Spleen (tissue), 13 donors: Measurements from ENCODE around the gene URB1. TPM values are rescaled to one million over a fixed set of nuclear protein-coding genes. Genes with fewer than 3 reads are reported as not detected.
"Not testable (repeated sequence)": the region's sequence is repeated elsewhere in the genome, so short reads cannot be mapped to it uniquely, and the experiment has no call there.

Source experiments
- DNase-seq: peaks from one replicate; pipeline ENCODE4 v3.0.0-alpha.2; 2020
- H3K27ac ChIP-seq, 8 donors: fragments of 200-600 bp; sonication (generic) in 7 of 8; 1 replicate in 4 of 8; 2 replicates in 4 of 8; pipeline versions ENCODE4 v1.5.0 to v1.8.0; 2016 to 2021; ENCODE audit warnings: inconsistent platforms in 4 of 8, mild to moderate bottlenecking in 4 of 8, moderate library complexity in 1 of 8
- H3K27me3 ChIP-seq, 7 donors: fragments of 200-600 bp; sonication (generic) in 6 of 7; replicated peaks in 1 of 7; 1 replicate in 4 of 7; 2 replicates in 3 of 7; pipeline versions ENCODE4 v1.5.0 to v1.8.0; 2016 to 2021; ENCODE audit warnings: inconsistent platforms in 3 of 7, mild to moderate bottlenecking in 1 of 7
- H3K36me3 ChIP-seq, 6 donors: fragments of 200-600 bp; sonication (generic) in 5 of 6; 1 replicate in 4 of 6; 2 replicates in 2 of 6; pipeline versions ENCODE4 v1.5.0 to v1.8.0; 2016 to 2021; ENCODE audit warnings: inconsistent platforms in 2 of 6
- H3K4me1 ChIP-seq, 6 donors: fragments of 200-600 bp; sonication (generic) in 5 of 6; 1 replicate in 3 of 6; 2 replicates in 3 of 6; pipeline versions ENCODE4 v1.5.0 to v1.8.0; 2016 to 2021; ENCODE audit warnings: inconsistent platforms in 3 of 6
- H3K4me3 ChIP-seq, 8 donors: fragments of 200-600 bp; sonication (generic) in 7 of 8; 1 replicate in 4 of 8; 2 replicates in 4 of 8; pipeline versions ENCODE4 v1.5.0 to v1.8.0; 2016 to 2021; ENCODE audit warnings: inconsistent platforms in 4 of 8, mild to moderate bottlenecking in 4 of 8, moderate library complexity in 2 of 8
- H3K9me3 ChIP-seq, 8 donors: fragments of 200-600 bp; sonication (generic) in 7 of 8; 1 replicate in 4 of 8; 2 replicates in 4 of 8; pipeline versions ENCODE4 v1.5.0 to v1.8.0; 2016 to 2021; ENCODE audit warnings: inconsistent platforms in 4 of 8
- CTCF ChIP-seq, 11 experiments: fragments of 200-600 bp in 7 of 11; fragments of 450-650 bp in 4 of 11; sonication (generic) in 4 of 11; IDR thresholded peaks in 8 of 11; conservative IDR thresholded peaks in 3 of 11; 1 replicate in 7 of 11; 2 replicates in 4 of 11; pipeline versions ENCODE4 v1.4.0 to v1.8.0; 2016 to 2021; ENCODE audit warnings: antibody characterized with exemption in 11 of 11, inconsistent platforms in 4 of 11, mild to moderate bottlenecking in 1 of 11
- POLR2A ChIP-seq, 3 donors: fragments of 450-650 bp; IDR thresholded peaks; one replicate each; pipeline ENCODE4 v1.5.1; 2017; ENCODE audit warnings: antibody characterized with exemption in 3 of 3, mild to moderate bottlenecking in 1 of 3
- POLR2AphosphoS5 ChIP-seq, 3 donors: sonication (generic); formaldehyde crosslinking; IDR thresholded peaks; one replicate each; pipeline ENCODE4 v1.5.1; 2017; ENCODE audit warnings: antibody characterized with exemption in 3 of 3
- WGBS, 5 donors: extraction: QIAGEN DNeasy Blood & Tissue Kit in 3 of 5; methylation state at CpG; one replicate each; pipeline versions ENCODE4 v1.1.5 to v1.1.7; 2013 to 2018; 5-methylcytosine and 5-hydroxymethylcytosine counted together
- intact Hi-C: fragments of 100-400 bp; cut with DNase I; formaldehyde crosslinking; loops from one replicate; pipeline ENCODE4 v1.15.0; 2023; ENCODE audit warnings: low total_unique reads
- long read RNA-seq, 2 donors: transcript quantifications; one replicate each; lab custom pipeline, GENCODE V29; 2026
- polyA plus RNA-seq, 3 donors: library from polyadenylated mRNA; stranded (reverse); fragments of 200-250 nt; gene quantifications; one replicate each; pipeline ENCODE4 v1.2.1, GENCODE V29; 2013
- total RNA-seq, 7 donors: library from RNA; depleted of rRNA in 3 of 7; stranded (reverse); fragments of >200 nt in 3 of 7; fragmentation: NEBNext Ultra II Directional in 4 of 7; extraction: Animal tissue kit (Norgen Biotek cat#: 25700) in 4 of 7; gene quantifications; one replicate each; pipeline versions ENCODE4 v1.1.0 to v1.2.1, GENCODE V29; 2016 to 2021
- donor health status: healthy with polysubstance abuse.
- donor health status: DM: no; HTN: no; CAD: no; lungs with moderate emphysema.
- donor health status: DM: no; HTN: no; CAD: no.
- donor health status: Bipolar disorder and iron deficiency.
- donor health status: healthy.
- donor health status: DM: no; HTN: no; CAD: no.
- donor health status: DM: yes; HTN: yes; CAD: no.

URB1 gene
- total RNA-seq, result 10 to 100 TPM; 11.6 to 20.8 (median 12.4) TPM
- 1 to 10 TPM; 2.0 to 3.6 (median 2.5) TPM for polyA plus RNA-seq
- long read RNA-seq, donor 1, result 0 reads
- long read RNA-seq, donor 2, result 0 reads

- intact Hi-C loops, result no loop called here
- peaks cover 0 to 9% (median 0%) of the 10 kb centered on the region in 6 donors for H3K36me3 ChIP-seq
- no peak for TF ChIP-seq CTCF (IDR thresholded peaks at IDR 0.05 in 8 of 11, conservative IDR thresholded peaks at IDR 0.05 in 3 of 11)
- TF ChIP-seq POLR2A (IDR thresholded peaks at IDR 0.05), result peak in 1 of 3 donors; percentile 62
- TF ChIP-seq POLR2AphosphoS5 (IDR thresholded peaks at IDR 0.05), result peak; percentile 85 to 92 (median 87)
- peak within 1 kb of the TSS; percentile 91 to 100 (median 100) for H3K4me3 ChIP-seq
- 4 to 7% (median 6%) methylated on average over 36 to 59 of the region's 59 CpGs for WGBS, 5 donors
- H3K4me1 ChIP-seq, result peaks cover 13 to 48% (median 27%) of the 10 kb centered on the region in 6 donors
- H3K9me3 ChIP-seq, result no peaks in the 10 kb centered on the region
- peaks cover 0 to 15% (median 0%) of the 10 kb centered on the region in 7 donors for H3K27me3 ChIP-seq
- peak within 1 kb of the TSS; percentile 79 to 93 (median 88) for H3K27ac ChIP-seq
- DNase-seq, result peak; percentile 98
These were observed at the start of gene URB1 for GRCh38 chr21:32392880-32393676. TSS of gene URB1 (minus strand) at chr21:32393012. CDS start at chr21:32392910, 102 bp downstream.

GRCh38 chr21:32437729-32438128 lies 44.9 kb upstream of the URB1 start:
- Histone ChIP-seq H3K9me3 (no peaks in the 10 kb centered on the region), H3K27ac (peak overlapping the region in 1 of 8 donors; percentile 1), H3K4me3 (no peak overlapping the region), H3K36me3 (no peaks in the 10 kb centered on the region), H3K27me3 (no peaks in the 10 kb centered on the region), H3K4me1 (peaks cover 0 to 24% (median 6%) of the 10 kb centered on the region in 6 donors)
- no peak for TF ChIP-seq POLR2A (IDR thresholded peaks at IDR 0.05)
- peak in 1 of 3 donors; percentile 46 for TF ChIP-seq POLR2AphosphoS5 (IDR thresholded peaks at IDR 0.05)
- intact Hi-C loops, result no loop called here
- no peak for DNase-seq
- WGBS, 5 donors, result 17 to 33% (median 23%) methylated on average over 12 of the region's 12 CpGs

GRCh38 chr21:32432982-32433660 lies 40.3 kb upstream of the URB1 start:
- H3K4me3 ChIP-seq, DNase-seq, intact Hi-C loops, H3K36me3 ChIP-seq, H3K9me3 ChIP-seq, H3K27ac ChIP-seq, H3K27me3 ChIP-seq: not testable (repeated sequence)
- H3K4me1 ChIP-seq, result peaks cover 0 to 25% (median 6%) of the 10 kb centered on the region in 6 donors
- 78 to 91% (median 81%) methylated on average over 15 of the region's 15 CpGs for WGBS, 5 donors

- DNase-seq, result no peak
- intact Hi-C loops, result no loop called here
- TF ChIP-seq POLR2A (IDR thresholded peaks at IDR 0.05) (no peak), POLR2AphosphoS5 (IDR thresholded peaks at IDR 0.05) (no peak), CTCF (IDR thresholded peaks at IDR 0.05 in 8 of 11, conservative IDR thresholded peaks at IDR 0.05 in 3 of 11) (no peak)
- Histone ChIP-seq H3K36me3 (no peaks in the 10 kb centered on the region), H3K4me3 (no peak overlapping the region), H3K4me1 (peaks cover 0 to 17% (median 0%) of the 10 kb centered on the region in 6 donors), H3K27me3 (no peaks in the 10 kb centered on the region), H3K27ac (peak overlapping the region in 1 of 8 donors; percentile 33), H3K9me3 (peaks cover 0 to 7% (median 0%) of the 10 kb centered on the region in 8 donors)
- WGBS, 5 donors, result 71 to 77% (median 72%) methylated on average over 10 of the region's 10 CpGs
These were observed 35.3 kb upstream of the URB1 start for GRCh38 chr21:32427958-32428623.
